ENCODE results near the gene BOLL.

DNA sequence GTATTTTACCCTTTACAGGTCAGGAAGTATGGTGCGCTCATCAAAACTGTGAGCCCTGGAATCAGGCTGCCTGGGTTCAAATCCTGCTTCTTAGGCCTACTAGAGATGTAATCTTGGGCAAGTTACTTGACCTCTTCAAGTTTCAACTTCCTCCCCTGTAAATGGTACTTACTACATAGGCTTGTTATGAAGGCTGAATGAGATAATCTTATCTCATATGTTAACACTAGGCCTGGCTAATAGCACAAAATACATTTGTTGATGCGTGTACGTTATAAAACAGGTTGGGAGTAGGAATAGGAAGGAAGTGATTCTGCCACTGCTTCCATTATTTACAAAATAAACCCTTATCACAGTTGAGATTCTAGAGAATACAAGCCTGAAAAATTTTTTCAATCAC, 108.1 kb downstream of the BOLL start:
- TF ChIP-seq, protein P1, sequence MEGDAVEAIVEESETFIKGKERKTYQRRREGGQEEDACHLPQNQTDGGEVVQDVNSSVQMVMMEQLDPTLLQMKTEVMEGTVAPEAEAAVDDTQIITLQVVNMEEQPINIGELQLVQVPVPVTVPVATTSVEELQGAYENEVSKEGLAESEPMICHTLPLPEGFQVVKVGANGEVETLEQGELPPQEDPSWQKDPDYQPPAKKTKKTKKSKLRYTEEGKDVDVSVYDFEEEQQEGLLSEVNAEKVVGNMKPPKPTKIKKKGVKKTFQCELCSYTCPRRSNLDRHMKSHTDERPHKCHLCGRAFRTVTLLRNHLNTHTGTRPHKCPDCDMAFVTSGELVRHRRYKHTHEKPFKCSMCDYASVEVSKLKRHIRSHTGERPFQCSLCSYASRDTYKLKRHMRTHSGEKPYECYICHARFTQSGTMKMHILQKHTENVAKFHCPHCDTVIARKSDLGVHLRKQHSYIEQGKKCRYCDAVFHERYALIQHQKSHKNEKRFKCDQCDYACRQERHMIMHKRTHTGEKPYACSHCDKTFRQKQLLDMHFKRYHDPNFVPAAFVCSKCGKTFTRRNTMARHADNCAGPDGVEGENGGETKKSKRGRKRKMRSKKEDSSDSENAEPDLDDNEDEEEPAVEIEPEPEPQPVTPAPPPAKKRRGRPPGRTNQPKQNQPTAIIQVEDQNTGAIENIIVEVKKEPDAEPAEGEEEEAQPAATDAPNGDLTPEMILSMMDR (IDR thresholded peaks at IDR 0.05) = no peak
- TF ChIP-seq EP300 (IDR thresholded peaks at IDR 0.05; ENCODE audit: low read depth) (no peak), POLR2AphosphoS5 (IDR thresholded peaks at IDR 0.05) (no peak), POLR2A (IDR thresholded peaks at IDR 0.05) (no peak)

Measured in transverse colon (tissue), 4 donors.